CD4-positive, alpha-beta memory T cell (primary cell): ENCODE results near the gene LHFPL6. TPM values are rescaled to one million over a fixed set of nuclear protein-coding genes. Genes with fewer than 3 reads are reported as not detected.

Experiments used
- CTCF ChIA-PET: fragments of 350-600 bp; sonication (Branson Sonifier 250); formaldehyde crosslinking; loops from one replicate; lab custom pipeline; 2021; ENCODE audit warnings: inconsistent platforms; ENCODE audit not compliant: partially characterized antibody; lab: Charles Lee
- POLR2A ChIA-PET: fragments of 350-600 bp; sonication (Branson Sonifier 250); formaldehyde crosslinking; loops from one replicate; lab custom pipeline; 2021; ENCODE audit not compliant: partially characterized antibody; lab: Charles Lee
- DNase-seq, 5 donors: peaks; one replicate each; pipeline versions ENCODE4 v3.0.0 to v3.0.0-alpha.2; 2020 to 2022; ENCODE audit warnings: mixed read lengths in 1 of 5
- H3K27ac ChIP-seq: one replicate; pipeline ENCODE4 v1.7.0; 2013; ENCODE audit warnings: low read depth, low read length
- H3K27me3 ChIP-seq: 2 replicates; pipeline ENCODE4 v1.7.0; 2013; ENCODE audit warnings: mild to moderate bottlenecking, low read length, moderate library complexity; ENCODE audit not compliant: insufficient read depth
- H3K36me3 ChIP-seq: 2 replicates; pipeline ENCODE4 v1.7.0; 2013; ENCODE audit warnings: mild to moderate bottlenecking, low read length, moderate library complexity; ENCODE audit not compliant: insufficient read depth
- H3K4me1 ChIP-seq: 2 replicates; pipeline ENCODE4 v1.7.0; 2013; ENCODE audit warnings: mild to moderate bottlenecking, low read length, moderate library complexity; ENCODE audit not compliant: insufficient read depth
- H3K4me3 ChIP-seq, 2 donors: one replicate each; pipeline ENCODE4 v1.7.0; 2013; ENCODE audit warnings: low read length in 2 of 2, mild to moderate bottlenecking in 1 of 2
- H3K9me3 ChIP-seq, 2 donors: one replicate each; pipeline ENCODE4 v1.7.0; 2013; ENCODE audit warnings: low read length in 2 of 2, control low read depth in 1 of 2; ENCODE audit not compliant: control insufficient read depth in 1 of 2
- H3K27ac Mint-ChIP-seq, 7 donors: one replicate each; pipeline ENCODE4 v1.8.0; 2020 to 2021; ENCODE audit warnings: mixed read lengths in 7 of 7, mild to moderate bottlenecking in 6 of 7, inconsistent platforms in 3 of 7, moderate library complexity in 3 of 7
- H3K27me3 Mint-ChIP-seq, 2 donors: one replicate each; pipeline ENCODE4 v1.8.0; 2020 to 2021; ENCODE audit warnings: mixed read lengths in 2 of 2
- H3K36me3 Mint-ChIP-seq, 2 donors: one replicate each; pipeline ENCODE4 v1.8.0; 2020 to 2021; ENCODE audit warnings: mixed read lengths in 2 of 2, inconsistent platforms in 1 of 2, mild to moderate bottlenecking in 1 of 2
- H3K4me1 Mint-ChIP-seq, 4 donors: one replicate each; pipeline ENCODE4 v1.8.0; 2020 to 2021; ENCODE audit warnings: mixed read lengths in 4 of 4, mild to moderate bottlenecking in 1 of 4
- H3K4me3 Mint-ChIP-seq, 8 donors: one replicate each; pipeline ENCODE4 v1.8.0; 2020 to 2021; ENCODE audit warnings: mixed read lengths in 8 of 8, mild to moderate bottlenecking in 7 of 8, moderate library complexity in 6 of 8, inconsistent platforms in 3 of 8
- H3K9me3 Mint-ChIP-seq, 8 donors: one replicate each; pipeline ENCODE4 v1.8.0; 2020 to 2021; ENCODE audit warnings: mixed read lengths in 8 of 8, mild to moderate bottlenecking in 5 of 8, inconsistent platforms in 3 of 8, moderate library complexity in 1 of 8
- intact Hi-C: fragments of 100-400 bp; cut with micrococcal nuclease; formaldehyde crosslinking; loops from one replicate; pipeline ENCODE4 v1.15.1; 2023
- polyA plus RNA-seq, 2 donors: library from polyadenylated mRNA; unstranded; fragments of 300-500 nt; fragmentation: Illumina TruSeq; gene quantifications; one replicate each; pipeline ENCODE4 v1.2.3, GENCODE V29; 2021
- total RNA-seq, 2 experiments: library from RNA; stranded (reverse); gene quantifications; one replicate each; pipeline ENCODE4 v1.2.3, GENCODE V29; 2021

Gene LHFPL6
- total and polyA plus RNA-seq, 4 experiments from 2014 or later, result 0.16 TPM; not detected in 3

GRCh38 chr13:39469676-39470075, 133.3 kb downstream of the LHFPL6 start:
- Histone ChIP-seq H3K36me3 (no peaks in the 10 kb centered on the region), H3K4me3 (no peak overlapping the region), H3K9me3 (no peaks in the 10 kb centered on the region), H3K27ac (no peak overlapping the region), H3K4me1 (no peaks in the 10 kb centered on the region), H3K27me3 (no peaks in the 10 kb centered on the region)
- Mint-ChIP-seq H3K4me1 (no peaks in the 10 kb centered on the region), H3K4me3 (no peak overlapping the region), H3K36me3 (no peaks in the 10 kb centered on the region), H3K27me3 (peaks cover 9 to 10% of the 10 kb centered on the region in 2 donors), H3K9me3 (peaks cover 0 to 3% (median 0%) of the 10 kb centered on the region in 8 donors), H3K27ac (no peak overlapping the region)
- no peak for DNase-seq
- intact Hi-C loops, result no loop called here
- ChIA-PET CTCF (no interaction called here), POLR2A (no interaction called here)

- intact Hi-C loops, result no loop called here
- Histone ChIP-seq H3K4me3 (no peak overlapping the region), H3K4me1 (no peaks in the 10 kb centered on the region), H3K27me3 (no peaks in the 10 kb centered on the region), H3K9me3 (no peaks in the 10 kb centered on the region), H3K27ac (no peak overlapping the region), H3K36me3 (no peaks in the 10 kb centered on the region)
- DNase-seq, result no peak
- Mint-ChIP-seq H3K27ac (no peak overlapping the region), H3K36me3 (no peaks in the 10 kb centered on the region), H3K4me1 (no peaks in the 10 kb centered on the region), H3K9me3 (peaks cover 0 to 3% (median 0%) of the 10 kb centered on the region in 8 donors), H3K27me3 (peaks cover 7 to 9% of the 10 kb centered on the region in 2 donors), H3K4me3 (no peak overlapping the region)
- CTCF ChIA-PET, result no interaction called here
- POLR2A ChIA-PET, result no interaction called here
These were observed 134.7 kb downstream of the LHFPL6 start for GRCh38 chr13:39468306-39468705.

GRCh38 chr13:39463611-39464010, 139.4 kb downstream of the LHFPL6 start:
- ChIA-PET CTCF (no interaction called here), POLR2A (no interaction called here)
- H3K4me3 Mint-ChIP-seq, result no peak overlapping the region

GRCh38 chr13:39462906-39463305, 140.1 kb downstream of the LHFPL6 start:
- peaks cover 0 to 3% (median 0%) of the 10 kb centered on the region in 8 donors for H3K9me3 Mint-ChIP-seq
- H3K4me3 Mint-ChIP-seq, result no peak overlapping the region
- peaks cover 2 to 7% of the 10 kb centered on the region in 2 donors for H3K27me3 Mint-ChIP-seq
- Histone ChIP-seq H3K9me3 (no peaks in the 10 kb centered on the region), H3K4me1 (no peaks in the 10 kb centered on the region), H3K27me3 (no peaks in the 10 kb centered on the region), H3K27ac (no peak overlapping the region), H3K4me3 (no peak overlapping the region), H3K36me3 (no peaks in the 10 kb centered on the region)
- intact Hi-C loops, result no loop called here
- H3K27ac Mint-ChIP-seq, result no peak overlapping the region
- no peak for DNase-seq
- H3K36me3 Mint-ChIP-seq, result no peaks in the 10 kb centered on the region
- ChIA-PET POLR2A (no interaction called here), CTCF (no interaction called here)
- H3K4me1 Mint-ChIP-seq, result no peaks in the 10 kb centered on the region

More at GRCh38 chr13:39463611-39464010, 139.4 kb downstream of the LHFPL6 start:
- no peaks in the 10 kb centered on the region for H3K9me3 ChIP-seq
- no peaks in the 10 kb centered on the region for H3K4me1 ChIP-seq
- Mint-ChIP-seq H3K9me3 (peaks cover 0 to 1% (median 0%) of the 10 kb centered on the region in 8 donors), H3K27me3 (peaks cover 2 to 5% of the 10 kb centered on the region in 2 donors), H3K36me3 (no peaks in the 10 kb centered on the region), H3K27ac (no peak overlapping the region), H3K4me1 (no peaks in the 10 kb centered on the region)
- no peak overlapping the region for H3K4me3 ChIP-seq
- DNase-seq, result no peak
- intact Hi-C loops, result no loop called here
- H3K36me3 ChIP-seq, result no peaks in the 10 kb centered on the region
- no peaks in the 10 kb centered on the region for H3K27me3 ChIP-seq
- H3K27ac ChIP-seq, result no peak overlapping the region

GRCh38 chr13:39462428-39462827, 140.6 kb downstream of the LHFPL6 start:
- no peaks in the 10 kb centered on the region for H3K4me1 ChIP-seq
- no peaks in the 10 kb centered on the region for H3K36me3 ChIP-seq
- ChIA-PET POLR2A (no interaction called here), CTCF (no interaction called here)
- no peak overlapping the region for H3K27ac ChIP-seq
- H3K9me3 Mint-ChIP-seq, result peaks cover 0 to 3% (median 0%) of the 10 kb centered on the region in 8 donors
- H3K27me3 Mint-ChIP-seq, result peaks cover 2 to 5% of the 10 kb centered on the region in 2 donors
- H3K36me3 Mint-ChIP-seq, result no peaks in the 10 kb centered on the region
- no peak overlapping the region for H3K4me3 ChIP-seq
- H3K4me3 Mint-ChIP-seq, result no peak overlapping the region
- DNase-seq, result no peak
- H3K4me1 Mint-ChIP-seq, result no peaks in the 10 kb centered on the region
- H3K27ac Mint-ChIP-seq, result no peak overlapping the region
- no peaks in the 10 kb centered on the region for H3K27me3 ChIP-seq
- no peaks in the 10 kb centered on the region for H3K9me3 ChIP-seq
- intact Hi-C loops, result no loop called here

GRCh38 chr13:39461685-39462266, 141.2 kb downstream of the LHFPL6 start:
- ChIA-PET CTCF (no interaction called here), POLR2A (no interaction called here)
- no peaks in the 10 kb centered on the region for H3K36me3 ChIP-seq
- H3K9me3 ChIP-seq, result no peaks in the 10 kb centered on the region
- Mint-ChIP-seq H3K4me3 (no peak overlapping the region), H3K4me1 (no peaks in the 10 kb centered on the region), H3K9me3 (peaks cover 0 to 6% (median 0%) of the 10 kb centered on the region in 8 donors), H3K27ac (no peak overlapping the region), H3K27me3 (peaks cover 2 to 5% of the 10 kb centered on the region in 2 donors), H3K36me3 (no peaks in the 10 kb centered on the region)
- DNase-seq, result no peak
- H3K4me1 ChIP-seq, result no peaks in the 10 kb centered on the region
- intact Hi-C loops, result no loop called here
- no peak overlapping the region for H3K4me3 ChIP-seq
- H3K27me3 ChIP-seq, result no peaks in the 10 kb centered on the region
- no peak overlapping the region for H3K27ac ChIP-seq

- Histone ChIP-seq H3K4me1 (no peaks in the 10 kb centered on the region), H3K36me3 (no peaks in the 10 kb centered on the region), H3K4me3 (no peak overlapping the region), H3K27me3 (no peaks in the 10 kb centered on the region), H3K9me3 (no peaks in the 10 kb centered on the region), H3K27ac (no peak overlapping the region)
- ChIA-PET CTCF (no interaction called here), POLR2A (no interaction called here)
- Mint-ChIP-seq H3K36me3 (no peaks in the 10 kb centered on the region), H3K4me1 (no peaks in the 10 kb centered on the region), H3K27me3 (peaks cover 7 to 8% of the 10 kb centered on the region in 2 donors), H3K27ac (no peak overlapping the region), H3K9me3 (peaks cover 0 to 6% (median under 1%) of the 10 kb centered on the region in 8 donors), H3K4me3 (no peak overlapping the region)
- DNase-seq, result no peak
- intact Hi-C loops, result no loop called here
These were observed 145.7 kb downstream of the LHFPL6 start for GRCh38 chr13:39457274-39457673.
